A673 (cell line): ENCODE data around the gene RTN4RL1. TPM values are rescaled to one million over a fixed set of nuclear protein-coding genes. Genes with fewer than 3 reads are reported as not detected.

ENCODE experiments used
- BruUV-seq: library from RNA; stranded (reverse); fragments of 400-500 nt; replicated peaks from 2 replicates; lab custom pipeline; 2021; lab: Mats Ljungman, UMichigan
- CTCF ChIA-PET: fragments of 300-600 bp; sonication (Branson Sonifier 250); formaldehyde crosslinking; loops from one replicate; lab custom pipeline; 2022; ENCODE audit warnings: antibody characterized with exemption; lab: Charles Lee
- POLR2A ChIA-PET: fragments of 300-600 bp; sonication (Branson Sonifier 250); formaldehyde crosslinking; loops from one replicate; lab custom pipeline; 2022; ENCODE audit warnings: antibody characterized with exemption; ENCODE audit not compliant: low non-redundant PET; lab: Charles Lee
- DNase-seq: peaks from one replicate; pipeline ENCODE4 v3.0.0-alpha.2; 2015; ENCODE audit warnings: low spot score
- H3K27ac ChIP-seq: fragments of 200-600 bp; sonication (generic); 2 replicates; pipeline ENCODE4 v1.5.1; 2016; ENCODE audit warnings: mixed run types, low read depth, mild to moderate bottlenecking, mixed read lengths, antibody characterized with exemption, low read length; ENCODE audit not compliant: poor library complexity, severe bottlenecking
- H3K27me3 ChIP-seq: fragments of 200-600 bp; sonication (generic); replicated peaks from 2 replicates; pipeline ENCODE4 v1.6.1; 2017; ENCODE audit warnings: mixed run types, low read depth, mild to moderate bottlenecking, mixed read lengths, antibody characterized with exemption, low read length; ENCODE audit not compliant: insufficient read depth, poor library complexity
- H3K36me3 ChIP-seq: fragments of 200-600 bp; sonication (generic); 2 replicates; pipeline ENCODE4 v1.6.1; 2016; ENCODE audit warnings: mixed run types, mild to moderate bottlenecking, mixed read lengths, antibody characterized with exemption, low read length; ENCODE audit not compliant: insufficient read depth, poor library complexity, severe bottlenecking
- H3K4me1 ChIP-seq: fragments of 200-600 bp; sonication (generic); 2 replicates; pipeline ENCODE4 v1.6.1; 2017; ENCODE audit warnings: mixed run types, mild to moderate bottlenecking, mixed read lengths, antibody characterized with exemption, low read length; ENCODE audit not compliant: insufficient read depth, poor library complexity, severe bottlenecking
- H3K4me3 ChIP-seq: fragments of 200-600 bp; sonication (generic); 2 replicates; pipeline ENCODE4 v1.5.1; 2016; ENCODE audit warnings: low read depth, mixed run types, mild to moderate bottlenecking, mixed read lengths, low read length; ENCODE audit not compliant: poor library complexity, severe bottlenecking
- H3K9me3 ChIP-seq: fragments of 200-600 bp; sonication (generic); 2 replicates; pipeline ENCODE4 v1.6.1; 2016; ENCODE audit warnings: mixed run types, low read depth, mild to moderate bottlenecking, mixed read lengths, antibody characterized with exemption, low read length; ENCODE audit not compliant: poor library complexity, severe bottlenecking
- EZH2 ChIP-seq: fragments of 200-600 bp; sonication (generic); IDR thresholded peaks from 2 replicates; pipeline ENCODE4 v1.6.1; 2017; ENCODE audit warnings: borderline replicate concordance, low read depth, mild to moderate bottlenecking, mixed read lengths, antibody characterized with exemption, low read length; ENCODE audit not compliant: poor library complexity, severe bottlenecking
- intact Hi-C: fragments of 100-400 bp; cut with micrococcal nuclease; formaldehyde crosslinking; loops from one replicate; pipeline ENCODE4 v1.10.0; 2022; ENCODE audit not compliant: unreplicated experiment
- total RNA-seq: library from RNA; stranded (reverse); gene quantifications from 2 replicates; pipeline ENCODE4 v1.2.3, GENCODE V29; 2021
- TF ChIP-seq, protein P1 (sequence below): fragments of 300-800, 200-600 bp; sonication (generic); conservative IDR thresholded peaks from 2 replicates; pipeline ENCODE4 v1.5.1; 2017; ENCODE audit warnings: low read depth, mild to moderate bottlenecking, antibody characterized with exemption, low read length, moderate library complexity, mixed read lengths

The RTN4RL1 gene
- total RNA-seq, 1 experiment from 2014 or later, result 0.80 TPM

DNA sequence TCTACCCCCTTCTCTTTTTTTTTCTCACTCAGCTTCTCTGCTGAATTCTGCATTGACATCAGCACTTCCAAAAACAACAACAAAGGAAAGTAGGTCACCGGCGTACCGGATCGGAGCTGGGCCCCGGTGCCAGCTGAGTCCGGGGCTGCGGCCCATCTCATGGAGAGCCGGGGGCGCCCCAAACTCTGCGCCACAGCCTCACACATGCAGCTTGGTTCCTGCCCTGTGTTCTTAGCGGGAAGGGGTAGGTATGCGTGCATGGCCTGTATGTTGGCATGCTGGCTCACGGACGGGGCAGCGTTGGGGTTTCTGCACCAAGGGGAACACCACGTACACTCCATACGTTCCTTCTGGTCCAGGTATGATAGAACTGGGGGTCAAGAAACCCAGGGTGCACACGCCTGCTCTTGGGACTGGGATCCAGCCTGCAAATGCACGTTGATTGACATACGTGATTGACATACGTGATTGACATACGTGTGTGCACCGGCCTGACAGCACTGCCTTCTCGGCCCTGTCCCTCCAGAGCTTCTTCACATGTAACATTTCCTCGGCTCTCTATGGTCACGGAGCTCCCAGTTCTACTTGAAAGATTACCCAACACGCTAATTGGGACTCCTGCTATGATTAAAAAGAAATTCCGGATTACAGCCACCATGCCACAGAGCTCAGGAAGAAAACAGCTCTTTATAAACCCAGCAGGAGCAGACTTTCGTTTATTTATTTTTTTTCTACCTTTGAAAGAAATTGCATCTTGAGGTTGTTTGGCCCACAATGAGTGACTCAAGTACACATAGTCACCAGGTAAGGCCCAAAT lies 106.6 kb downstream of the RTN4RL1 start:
- BruUV-seq, result no TSS peak
- TF ChIP-seq, protein P1, sequence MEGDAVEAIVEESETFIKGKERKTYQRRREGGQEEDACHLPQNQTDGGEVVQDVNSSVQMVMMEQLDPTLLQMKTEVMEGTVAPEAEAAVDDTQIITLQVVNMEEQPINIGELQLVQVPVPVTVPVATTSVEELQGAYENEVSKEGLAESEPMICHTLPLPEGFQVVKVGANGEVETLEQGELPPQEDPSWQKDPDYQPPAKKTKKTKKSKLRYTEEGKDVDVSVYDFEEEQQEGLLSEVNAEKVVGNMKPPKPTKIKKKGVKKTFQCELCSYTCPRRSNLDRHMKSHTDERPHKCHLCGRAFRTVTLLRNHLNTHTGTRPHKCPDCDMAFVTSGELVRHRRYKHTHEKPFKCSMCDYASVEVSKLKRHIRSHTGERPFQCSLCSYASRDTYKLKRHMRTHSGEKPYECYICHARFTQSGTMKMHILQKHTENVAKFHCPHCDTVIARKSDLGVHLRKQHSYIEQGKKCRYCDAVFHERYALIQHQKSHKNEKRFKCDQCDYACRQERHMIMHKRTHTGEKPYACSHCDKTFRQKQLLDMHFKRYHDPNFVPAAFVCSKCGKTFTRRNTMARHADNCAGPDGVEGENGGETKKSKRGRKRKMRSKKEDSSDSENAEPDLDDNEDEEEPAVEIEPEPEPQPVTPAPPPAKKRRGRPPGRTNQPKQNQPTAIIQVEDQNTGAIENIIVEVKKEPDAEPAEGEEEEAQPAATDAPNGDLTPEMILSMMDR, result no peak
- TF ChIP-seq EZH2, result no peak
- Histone ChIP-seq H3K27ac (no peak overlapping the region), H3K4me1 (no peaks in the 10 kb centered on the region), H3K27me3 (no peaks in the 10 kb centered on the region), H3K9me3 (no peaks in the 10 kb centered on the region), H3K36me3 (no peaks in the 10 kb centered on the region), H3K4me3 (no peak overlapping the region)
- DNase-seq, result no peak
- ChIA-PET POLR2A (no interaction called here), CTCF (no interaction called here)
- intact Hi-C loops, result no loop called here

DNA sequence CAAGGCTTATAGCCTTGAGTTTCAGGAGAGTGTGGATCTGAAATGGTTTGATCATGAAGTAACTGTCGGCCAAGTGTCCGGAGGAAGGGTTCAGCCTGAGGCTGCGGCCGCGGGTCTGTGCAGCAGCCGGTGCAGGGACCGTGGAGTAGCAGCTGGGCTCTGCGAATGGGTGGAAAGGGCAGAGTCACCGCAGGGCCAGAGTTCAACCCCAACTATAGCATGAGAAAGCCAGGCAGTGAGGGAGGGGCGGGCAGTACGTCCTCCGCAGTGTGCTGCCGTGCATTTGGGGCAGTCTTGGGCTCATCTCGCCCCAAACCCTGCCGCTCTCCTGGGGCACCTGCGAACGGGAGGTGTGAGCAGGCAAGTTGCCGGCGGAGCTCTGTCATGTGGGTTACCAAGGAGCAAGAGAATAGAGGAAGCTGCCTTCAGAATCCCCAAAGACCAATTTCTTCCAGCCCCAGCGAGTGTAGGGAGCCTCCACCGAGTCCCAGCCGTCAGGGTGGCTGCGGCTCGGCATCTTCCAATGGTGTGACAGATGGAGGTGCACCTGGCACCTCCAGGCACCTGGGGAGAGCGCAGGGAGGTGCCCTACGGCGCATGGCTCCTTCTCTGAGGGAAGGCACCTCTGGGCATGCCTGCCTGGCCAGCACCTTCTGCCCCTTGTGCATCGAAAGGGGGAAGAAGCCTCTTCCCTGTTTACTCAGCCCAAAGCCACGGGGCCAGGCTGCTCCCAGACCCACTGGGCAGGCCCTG lies 108.0 kb downstream of the RTN4RL1 start:
- no peak for DNase-seq
- H3K9me3 ChIP-seq, result no peaks in the 10 kb centered on the region
- CTCF ChIA-PET, result no interaction called here
- BruUV-seq, result no TSS peak
- no peaks in the 10 kb centered on the region for H3K27me3 ChIP-seq
- TF ChIP-seq, protein P1, result no peak
- no peak for TF ChIP-seq EZH2
- intact Hi-C loops, result no loop called here
- no peaks in the 10 kb centered on the region for H3K36me3 ChIP-seq
- H3K4me3 ChIP-seq, result no peak overlapping the region
- no peaks in the 10 kb centered on the region for H3K4me1 ChIP-seq
- POLR2A ChIA-PET, result no interaction called here
- H3K27ac ChIP-seq, result no peak overlapping the region

DNA sequence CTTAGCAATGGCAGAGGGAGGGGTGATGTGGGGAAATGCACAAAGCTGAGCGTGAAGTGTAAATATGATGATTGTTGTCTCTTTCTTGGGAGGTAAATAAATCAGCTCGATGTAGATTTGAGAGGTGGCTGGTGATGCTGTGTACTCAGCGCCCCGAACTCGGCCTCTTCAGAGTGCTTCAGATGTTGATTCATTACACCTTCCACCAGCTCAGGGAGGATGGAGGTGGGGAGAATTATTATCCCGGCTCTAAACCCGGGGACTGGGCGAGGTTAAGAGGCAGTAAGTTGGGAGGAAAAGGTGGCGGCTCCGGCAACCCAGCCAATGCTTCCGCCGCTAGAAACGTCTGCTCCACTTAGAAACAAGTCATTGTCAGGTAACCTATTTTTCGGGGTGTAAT lies 108.8 kb downstream of the RTN4RL1 start:
- Histone ChIP-seq H3K9me3 (no peaks in the 10 kb centered on the region), H3K27me3 (no peaks in the 10 kb centered on the region), H3K27ac (no peak overlapping the region), H3K4me1 (no peaks in the 10 kb centered on the region), H3K36me3 (no peaks in the 10 kb centered on the region), H3K4me3 (no peak overlapping the region)
- POLR2A ChIA-PET, result no interaction called here
- TF ChIP-seq, protein P1, result no peak
- no peak for TF ChIP-seq EZH2
- CTCF ChIA-PET, result no interaction called here
- intact Hi-C loops, result no loop called here
- BruUV-seq, result no TSS peak
- DNase-seq, result no peak
